ENCODE data around the gene TRIM4. TPM values are rescaled to one million over a fixed set of nuclear protein-coding genes. Genes with fewer than 3 reads are reported as not detected.
"Not testable (repeated sequence)": the region's sequence is repeated elsewhere in the genome, so short reads cannot be mapped to it uniquely, and the experiment has no call there.

Gene TRIM4
- total RNA-seq, 1 donor from 2014 or later: 24.0 TPM

- Mint-ChIP-seq H3K4me3 (no peak overlapping the region), H3K27me3 (no peaks in the 10 kb centered on the region), H3K9me3 (no peaks in the 10 kb centered on the region), H3K36me3 (ENCODE audit: low read depth) (peaks cover 43% of the 10 kb centered on the region), H3K4me1 (no peaks in the 10 kb centered on the region), H3K27ac (no peak overlapping the region)
- intact Hi-C loops (cut with micrococcal nuclease): no loop called here
- DNase-seq: no peak
These were observed 21.3 kb downstream of the TRIM4 start for GRCh38 chr7:99898023-99898357.

- no peak overlapping the region for H3K27ac Mint-ChIP-seq
- no peak overlapping the region for H3K4me3 Mint-ChIP-seq
- H3K36me3 Mint-ChIP-seq (ENCODE audit: low read depth): peaks cover 43% of the 10 kb centered on the region
- H3K9me3 Mint-ChIP-seq: no peaks in the 10 kb centered on the region
- intact Hi-C loops (cut with micrococcal nuclease): no loop called here
- DNase-seq: no peak
- H3K27me3 Mint-ChIP-seq: no peaks in the 10 kb centered on the region
- no peaks in the 10 kb centered on the region for H3K4me1 Mint-ChIP-seq
These were observed 21.9 kb downstream of the TRIM4 start for GRCh38 chr7:99897322-99898022.

- H3K27ac Mint-ChIP-seq: no peak overlapping the region
- H3K4me1 Mint-ChIP-seq: no peaks in the 10 kb centered on the region
- peaks cover 6% of the 10 kb centered on the region for H3K9me3 Mint-ChIP-seq
- H3K36me3 Mint-ChIP-seq (ENCODE audit: low read depth): peaks cover 45% of the 10 kb centered on the region
- H3K27me3 Mint-ChIP-seq: no peaks in the 10 kb centered on the region
- no peak for DNase-seq
- intact Hi-C loops (cut with micrococcal nuclease): no loop called here
- no peak overlapping the region for H3K4me3 Mint-ChIP-seq
These were observed 24.6 kb downstream of the TRIM4 start for GRCh38 chr7:99894738-99895137.

GRCh38 chr7:99893280-99893679 lies 26.1 kb downstream of the TRIM4 start:
- H3K27me3 Mint-ChIP-seq: no peaks in the 10 kb centered on the region
- no peak overlapping the region for H3K27ac Mint-ChIP-seq
- intact Hi-C loops (cut with micrococcal nuclease): no loop called here
- no peak overlapping the region for H3K4me3 Mint-ChIP-seq
- H3K36me3 Mint-ChIP-seq (ENCODE audit: low read depth): peaks cover 41% of the 10 kb centered on the region
- no peaks in the 10 kb centered on the region for H3K4me1 Mint-ChIP-seq
- H3K9me3 Mint-ChIP-seq: peaks cover 6% of the 10 kb centered on the region
- DNase-seq: no peak

- H3K27ac Mint-ChIP-seq; H3K27me3 Mint-ChIP-seq; H3K4me3 Mint-ChIP-seq; H3K4me1 Mint-ChIP-seq; DNase-seq; H3K9me3 Mint-ChIP-seq; intact Hi-C loops (cut with micrococcal nuclease): not testable (repeated sequence)
- H3K36me3 Mint-ChIP-seq (ENCODE audit: low read depth): peaks cover 44% of the 10 kb centered on the region
These were observed 29.0 kb downstream of the TRIM4 start for GRCh38 chr7:99890348-99890747.

GRCh38 chr7:99888366-99888765 lies 31.0 kb downstream of the TRIM4 start:
- DNase-seq; H3K9me3 Mint-ChIP-seq; H3K27me3 Mint-ChIP-seq; intact Hi-C loops (cut with micrococcal nuclease); H3K4me3 Mint-ChIP-seq; H3K27ac Mint-ChIP-seq; H3K4me1 Mint-ChIP-seq: not testable (repeated sequence)
- peaks cover 46% of the 10 kb centered on the region for H3K36me3 Mint-ChIP-seq (ENCODE audit: low read depth)

GRCh38 chr7:99881370-99881769 lies 38.0 kb downstream of the TRIM4 start:
- Mint-ChIP-seq H3K27ac (no peak overlapping the region), H3K9me3 (no peaks in the 10 kb centered on the region), H3K27me3 (no peaks in the 10 kb centered on the region), H3K4me1 (no peaks in the 10 kb centered on the region), H3K4me3 (no peak overlapping the region), H3K36me3 (ENCODE audit: low read depth) (peaks cover 5% of the 10 kb centered on the region)
- intact Hi-C loops (cut with micrococcal nuclease): no loop called here
- no peak for DNase-seq

GRCh38 chr7:99876933-99877332 lies 42.4 kb downstream of the TRIM4 start, which contains the start of gene OR2AE1:
OR2AE1 (minus strand) TSS chr7:99877033; CDS start chr7:99877033, 0 bp downstream.
- no peak within 1 kb of the TSS for H3K27ac Mint-ChIP-seq
- H3K36me3 Mint-ChIP-seq (ENCODE audit: low read depth): no peaks in the 10 kb centered on the region
- H3K4me1 Mint-ChIP-seq: no peaks in the 10 kb centered on the region
- H3K27me3 Mint-ChIP-seq: no peaks in the 10 kb centered on the region
- H3K9me3 Mint-ChIP-seq: no peaks in the 10 kb centered on the region
- intact Hi-C loops (cut with micrococcal nuclease): no loop called here
- no peak for DNase-seq
- no peak within 1 kb of the TSS for H3K4me3 Mint-ChIP-seq

- Mint-ChIP-seq H3K9me3 (no peaks in the 10 kb centered on the region), H3K27me3 (no peaks in the 10 kb centered on the region), H3K27ac (no peak overlapping the region), H3K4me1 (no peaks in the 10 kb centered on the region), H3K4me3 (no peak overlapping the region), H3K36me3 (ENCODE audit: low read depth) (no peaks in the 10 kb centered on the region)
- intact Hi-C loops (cut with micrococcal nuclease): no loop called here
- no peak for DNase-seq
These were observed 42.8 kb downstream of the TRIM4 start for GRCh38 chr7:99876491-99876890.

GRCh38 chr7:99868246-99868645 lies 51.1 kb downstream of the TRIM4 start:
- Mint-ChIP-seq H3K27ac (no peak overlapping the region), H3K9me3 (no peaks in the 10 kb centered on the region), H3K4me1 (no peaks in the 10 kb centered on the region), H3K4me3 (no peak overlapping the region), H3K36me3 (ENCODE audit: low read depth) (no peaks in the 10 kb centered on the region), H3K27me3 (peaks cover 17% of the 10 kb centered on the region)
- DNase-seq: no peak
- intact Hi-C loops (cut with micrococcal nuclease): no loop called here

- DNase-seq; H3K9me3 Mint-ChIP-seq; H3K36me3 Mint-ChIP-seq (ENCODE audit: low read depth); H3K27ac Mint-ChIP-seq; intact Hi-C loops (cut with micrococcal nuclease); H3K4me1 Mint-ChIP-seq; H3K4me3 Mint-ChIP-seq: not testable (repeated sequence)
- peaks cover 18% of the 10 kb centered on the region for H3K27me3 Mint-ChIP-seq
These were observed 51.9 kb downstream of the TRIM4 start for GRCh38 chr7:99867477-99867876.

GRCh38 chr7:99863847-99864440 lies 55.4 kb downstream of the TRIM4 start:
- Mint-ChIP-seq H3K27me3 (peaks cover 21% of the 10 kb centered on the region), H3K36me3 (ENCODE audit: low read depth) (no peaks in the 10 kb centered on the region), H3K4me1 (no peaks in the 10 kb centered on the region), H3K4me3 (no peak overlapping the region), H3K27ac (no peak overlapping the region), H3K9me3 (no peaks in the 10 kb centered on the region)
- intact Hi-C loops (cut with micrococcal nuclease): no loop called here
- DNase-seq: no peak

GRCh38 chr7:99860281-99861127 lies 58.8 kb downstream of the TRIM4 start:
- DNase-seq: no peak
- no peaks in the 10 kb centered on the region for H3K4me1 Mint-ChIP-seq
- no peaks in the 10 kb centered on the region for H3K9me3 Mint-ChIP-seq
- H3K36me3 Mint-ChIP-seq (ENCODE audit: low read depth): no peaks in the 10 kb centered on the region
- intact Hi-C loops (cut with micrococcal nuclease): no loop called here
- H3K27ac Mint-ChIP-seq: no peak overlapping the region
- H3K4me3 Mint-ChIP-seq: no peak overlapping the region
- H3K27me3 Mint-ChIP-seq: peaks cover 10% of the 10 kb centered on the region

GRCh38 chr7:99855236-99855635 lies 64.1 kb downstream of the TRIM4 start:
- no peaks in the 10 kb centered on the region for H3K4me1 Mint-ChIP-seq
- peaks cover 17% of the 10 kb centered on the region for H3K27me3 Mint-ChIP-seq
- no peak for DNase-seq
- H3K9me3 Mint-ChIP-seq: peaks cover 5% of the 10 kb centered on the region
- H3K4me3 Mint-ChIP-seq: no peak overlapping the region
- H3K36me3 Mint-ChIP-seq (ENCODE audit: low read depth): no peaks in the 10 kb centered on the region
- intact Hi-C loops (cut with micrococcal nuclease): no loop called here
- H3K27ac Mint-ChIP-seq: no peak overlapping the region
